Thoracic aorta (tissue), 2 donors: ENCODE results near the gene ATP6V0C. TPM values are rescaled to one million over a fixed set of nuclear protein-coding genes. Genes with fewer than 3 reads are reported as not detected.
"Not testable (repeated sequence)": the region's sequence is repeated elsewhere in the genome, so short reads cannot be mapped to it uniquely, and the experiment has no call there.

ENCODE experiments used
- ATAC-seq: fragments of 150-250 bp; one replicate; pipeline ENCODE4 v1.8.0; 2017; ENCODE audit warnings: low read depth; ENCODE audit not compliant: insufficient number of reproducible peaks, low FRiP score
- DNase-seq: peaks from one replicate; pipeline ENCODE4 v3.0.0-alpha.2; 2020; ENCODE audit warnings: low spot score
- H3K27ac ChIP-seq, 2 donors: fragments of 200-600 bp; sonication (generic); 1 replicate in 1 of 2; 2 replicates in 1 of 2; pipeline ENCODE4 v1.5.1; 2016; ENCODE audit warnings: mild to moderate bottlenecking in 2 of 2, moderate library complexity in 2 of 2
- H3K27me3 ChIP-seq: fragments of 200-600 bp; sonication (generic); replicated peaks from 2 replicates; pipeline ENCODE4 v1.6.0; 2016; ENCODE audit warnings: mild to moderate bottlenecking; ENCODE audit not compliant: insufficient read depth
- H3K36me3 ChIP-seq: fragments of 200-600 bp; sonication (generic); one replicate; pipeline ENCODE4 v1.5.1; 2016
- H3K4me1 ChIP-seq, 2 donors: fragments of 200-600 bp; sonication (generic); 1 replicate in 1 of 2; 2 replicates in 1 of 2; pipeline versions ENCODE4 v1.5.1 to v1.6.0; 2016; ENCODE audit warnings: low read depth in 2 of 2, mild to moderate bottlenecking in 1 of 2; ENCODE audit not compliant: control insufficient read depth in 1 of 2
- H3K4me3 ChIP-seq: fragments of 200-600 bp; sonication (generic); 2 replicates; pipeline ENCODE4 v1.5.1; 2016; ENCODE audit warnings: mild to moderate bottlenecking
- H3K9me3 ChIP-seq: fragments of 200-600 bp; sonication (generic); 2 replicates; pipeline ENCODE4 v1.5.1; 2016
- total RNA-seq, 2 donors: library from RNA; depleted of rRNA; stranded (reverse); fragments of >200 nt; gene quantifications; one replicate each; pipeline versions ENCODE4 v1.1.0 to v1.2.3, GENCODE V29; 2016
- TF ChIP-seq, protein P1 (sequence below): fragments of 200-600 bp; sonication (generic); IDR thresholded peaks from one replicate; pipeline ENCODE4 v1.5.1; 2019; ENCODE audit warnings: antibody characterized with exemption

Gene ATP6V0C
- total RNA-seq, 2 donors from 2014 or later, result 42.5 to 51.3 TPM

DNA sequence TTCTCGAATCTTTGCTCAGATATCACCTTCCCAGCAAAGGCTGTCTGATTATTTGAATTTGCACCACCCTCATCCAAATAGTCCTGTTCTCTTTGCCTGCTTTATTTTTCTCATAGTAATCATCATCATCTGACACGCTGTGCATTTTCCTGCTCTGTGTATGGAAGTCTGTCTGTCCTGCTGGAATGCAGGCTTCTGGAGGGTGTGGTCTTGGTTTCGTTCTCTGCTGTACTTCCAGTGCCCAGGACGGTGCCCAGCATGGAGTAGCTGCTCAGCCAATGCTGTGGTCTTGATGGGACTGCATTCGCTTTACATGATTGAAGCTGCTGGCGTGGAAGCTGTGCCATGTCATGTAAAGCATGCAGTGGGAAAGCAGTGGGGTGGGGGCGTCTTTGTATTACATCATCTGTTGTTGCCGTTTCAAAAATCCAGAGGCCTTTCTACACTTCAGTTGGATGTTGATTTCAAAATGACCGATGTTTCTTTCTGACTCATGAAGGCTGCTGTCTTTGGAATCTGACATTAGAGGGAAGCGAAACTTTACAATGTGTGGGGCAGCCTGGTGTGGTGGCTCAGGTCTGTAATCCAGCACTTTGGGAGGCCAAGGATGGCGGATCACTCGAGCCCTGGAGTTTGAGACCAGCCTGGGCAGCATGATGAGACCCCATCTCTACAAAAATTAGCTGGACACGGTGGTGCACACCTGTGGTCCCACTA, 41.1 kb downstream of the ATP6V0C start:
- not testable (repeated sequence) for ATAC-seq, H3K4me1 ChIP-seq, H3K36me3 ChIP-seq, H3K27me3 ChIP-seq, H3K4me3 ChIP-seq, H3K9me3 ChIP-seq, DNase-seq, H3K27ac ChIP-seq

DNA sequence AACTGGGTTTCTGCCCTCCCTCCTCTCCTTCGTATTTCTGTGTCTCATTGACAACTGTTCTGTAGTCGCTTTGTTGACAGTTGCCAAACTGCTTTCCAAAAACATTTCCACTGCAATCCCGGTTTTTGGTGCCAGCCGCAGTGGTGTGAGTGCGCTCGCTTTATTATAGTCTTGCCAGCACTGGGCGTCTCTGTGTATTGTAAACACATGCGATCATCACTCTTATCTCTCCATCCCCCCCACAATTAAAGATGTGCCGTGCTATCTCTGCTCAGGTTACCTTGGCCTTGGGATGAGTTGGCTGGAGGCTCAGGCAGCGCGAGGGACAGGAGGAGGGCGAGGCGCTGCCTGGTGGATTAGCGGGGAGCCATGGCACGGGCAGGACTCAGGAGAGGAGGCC, 43.4 kb downstream of the ATP6V0C start:
- ATAC-seq, H3K36me3 ChIP-seq, H3K9me3 ChIP-seq, DNase-seq, H3K27me3 ChIP-seq, H3K4me1 ChIP-seq, H3K27ac ChIP-seq, H3K4me3 ChIP-seq: not testable (repeated sequence)

DNA sequence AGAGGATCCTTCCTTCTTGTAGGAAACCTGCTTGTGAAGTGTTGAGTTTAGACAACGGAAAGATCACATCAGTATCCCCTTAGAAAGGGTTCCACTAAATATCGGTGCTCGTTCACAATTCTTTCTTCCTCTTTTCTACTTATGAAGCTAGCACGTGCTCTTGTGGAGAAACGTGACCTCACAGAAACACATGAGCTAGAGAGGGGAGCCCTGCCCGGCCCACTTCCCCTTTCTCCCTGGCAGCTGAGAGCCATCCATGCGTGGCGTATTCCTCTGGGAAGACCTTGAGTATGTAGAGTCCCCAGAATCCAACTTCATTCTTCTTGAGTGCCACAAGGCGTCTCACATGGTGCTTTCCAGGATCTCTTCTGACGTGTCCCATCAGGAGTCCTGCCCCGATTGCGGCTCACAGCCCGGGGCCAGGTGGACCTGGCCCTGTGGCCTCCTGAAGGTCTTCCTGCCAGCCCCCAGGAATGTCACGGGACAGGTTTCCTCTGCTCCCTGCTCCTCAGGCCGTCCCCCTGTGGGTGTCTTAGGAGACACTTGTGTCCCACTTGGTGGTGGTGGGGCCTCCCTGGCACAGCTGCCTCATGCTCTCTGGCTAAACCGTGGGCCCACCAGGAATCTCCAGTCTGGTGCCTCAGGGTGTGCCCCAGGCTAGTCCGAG, 46.5 kb downstream of the ATP6V0C start:
- ATAC-seq, H3K4me3 ChIP-seq, H3K27ac ChIP-seq, H3K27me3 ChIP-seq, DNase-seq, H3K36me3 ChIP-seq, H3K4me1 ChIP-seq, H3K9me3 ChIP-seq: not testable (repeated sequence)

DNA sequence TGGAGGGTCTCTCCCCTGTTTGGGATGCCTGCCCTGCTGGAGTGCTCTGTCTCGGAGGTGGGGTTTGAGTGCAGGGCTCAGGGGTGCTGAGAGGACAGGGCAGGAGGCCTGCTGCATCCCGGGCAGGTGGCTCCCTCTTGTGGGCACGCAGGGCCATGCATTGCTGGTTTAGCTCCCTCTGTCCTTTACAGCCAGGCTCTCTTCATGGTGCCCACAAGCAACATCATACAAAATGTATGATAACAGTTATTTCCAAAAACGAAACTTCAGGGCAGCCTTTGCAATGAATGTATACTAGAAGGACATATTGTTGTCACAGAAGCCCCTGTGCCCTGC, 47.0 kb downstream of the ATP6V0C start:
- H3K9me3 ChIP-seq, H3K36me3 ChIP-seq, H3K27ac ChIP-seq, DNase-seq, ATAC-seq, H3K4me1 ChIP-seq, H3K4me3 ChIP-seq, H3K27me3 ChIP-seq: not testable (repeated sequence)
- TF ChIP-seq, protein P1, sequence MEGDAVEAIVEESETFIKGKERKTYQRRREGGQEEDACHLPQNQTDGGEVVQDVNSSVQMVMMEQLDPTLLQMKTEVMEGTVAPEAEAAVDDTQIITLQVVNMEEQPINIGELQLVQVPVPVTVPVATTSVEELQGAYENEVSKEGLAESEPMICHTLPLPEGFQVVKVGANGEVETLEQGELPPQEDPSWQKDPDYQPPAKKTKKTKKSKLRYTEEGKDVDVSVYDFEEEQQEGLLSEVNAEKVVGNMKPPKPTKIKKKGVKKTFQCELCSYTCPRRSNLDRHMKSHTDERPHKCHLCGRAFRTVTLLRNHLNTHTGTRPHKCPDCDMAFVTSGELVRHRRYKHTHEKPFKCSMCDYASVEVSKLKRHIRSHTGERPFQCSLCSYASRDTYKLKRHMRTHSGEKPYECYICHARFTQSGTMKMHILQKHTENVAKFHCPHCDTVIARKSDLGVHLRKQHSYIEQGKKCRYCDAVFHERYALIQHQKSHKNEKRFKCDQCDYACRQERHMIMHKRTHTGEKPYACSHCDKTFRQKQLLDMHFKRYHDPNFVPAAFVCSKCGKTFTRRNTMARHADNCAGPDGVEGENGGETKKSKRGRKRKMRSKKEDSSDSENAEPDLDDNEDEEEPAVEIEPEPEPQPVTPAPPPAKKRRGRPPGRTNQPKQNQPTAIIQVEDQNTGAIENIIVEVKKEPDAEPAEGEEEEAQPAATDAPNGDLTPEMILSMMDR, result peak; percentile 24

DNA sequence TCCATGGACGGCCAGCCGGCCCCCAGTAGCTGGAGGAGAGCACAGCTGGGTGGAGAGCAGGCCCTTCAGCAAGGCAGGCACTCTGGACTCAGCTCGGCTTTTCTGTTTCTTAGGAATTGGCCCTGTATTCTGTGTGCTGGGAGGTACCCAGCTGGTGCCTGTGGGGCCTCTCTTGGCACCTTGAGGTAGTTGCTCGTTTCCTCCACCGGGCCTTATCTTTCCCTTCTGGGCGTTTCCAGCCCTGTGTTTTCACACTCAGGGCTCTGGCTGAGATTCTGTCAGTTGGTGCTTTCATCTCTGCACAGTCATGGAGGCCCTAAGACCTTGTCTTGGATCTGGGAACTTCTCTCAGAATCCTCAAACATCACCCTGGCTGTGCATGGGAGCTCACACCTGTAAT, 53.8 kb downstream of the ATP6V0C start:
- H3K4me3 ChIP-seq, H3K27ac ChIP-seq, ATAC-seq, DNase-seq, H3K27me3 ChIP-seq, H3K36me3 ChIP-seq, H3K9me3 ChIP-seq, H3K4me1 ChIP-seq: not testable (repeated sequence)

DNA sequence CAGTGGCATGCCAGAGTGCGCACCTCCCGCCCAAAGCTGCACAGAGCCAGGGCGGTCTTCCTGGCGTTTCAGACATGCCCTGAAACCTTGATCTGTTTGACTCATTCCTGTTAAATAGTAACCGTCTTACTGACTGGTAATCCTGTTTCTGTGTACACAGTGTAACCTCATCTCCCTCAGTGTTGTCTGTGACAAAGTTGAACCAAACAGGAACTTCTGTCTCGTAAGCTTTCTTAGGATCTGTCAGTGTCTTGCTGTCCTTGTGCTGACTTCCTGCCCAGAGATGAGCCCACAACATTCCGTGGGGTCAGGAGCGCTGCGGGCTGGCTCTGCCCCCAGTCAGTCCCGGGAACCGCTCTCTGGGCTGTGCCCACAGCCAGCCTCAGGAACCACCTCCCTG, 54.8 kb downstream of the ATP6V0C start:
- not testable (repeated sequence) for H3K9me3 ChIP-seq, H3K27ac ChIP-seq, H3K4me3 ChIP-seq, ATAC-seq, H3K27me3 ChIP-seq, H3K36me3 ChIP-seq, DNase-seq, H3K4me1 ChIP-seq

Other genes with a start within 250 kb of the ATP6V0C start
- gene RNPS1, start 245.8 kb upstream of the ATP6V0C start, total RNA-seq, result 100 to 1,000 TPM in 1 of 2 donors, 10 to 100 TPM in 1; 94.5 to 157 TPM
- gene ABCA3, start 173.2 kb upstream of the ATP6V0C start, total RNA-seq, result 10 to 100 TPM; 16.4 to 25.2 TPM
- gene CCNF, start 84.5 kb upstream of the ATP6V0C start, total RNA-seq, result 1 to 10 TPM in 1 of 2 donors, under 1 TPM in 1; 0.68 to 1.5 TPM
- under 1 TPM in 1 of 2 donors, not detected in 1; 0.27 TPM for gene TEDC2, start 53.8 kb upstream of the ATP6V0C start, total RNA-seq
- gene NTN3, start 42.7 kb upstream of the ATP6V0C start, total RNA-seq, result under 1 TPM in 1 of 2 donors, not detected in 1; 0.28 TPM
- gene TBC1D24, start 38.8 kb upstream of the ATP6V0C start, total RNA-seq, result 10 to 100 TPM; 14.5 to 15.0 TPM
- 10 to 100 TPM; 42.6 to 67.0 TPM for gene AMDHD2, start 6.4 kb downstream of the ATP6V0C start, total RNA-seq
- gene CEMP1, start 17.5 kb downstream of the ATP6V0C start, total RNA-seq, result under 1 TPM in 1 of 2 donors, not detected in 1; 0.63 TPM
- 10 to 100 TPM; 31.9 to 44.3 TPM for gene PDPK1, start 24.1 kb downstream of the ATP6V0C start, total RNA-seq
- gene KCTD5, start 168.6 kb downstream of the ATP6V0C start, total RNA-seq, result 10 to 100 TPM; 13.8 to 19.2 TPM
- gene PRSS27, start 206.3 kb downstream of the ATP6V0C start, total RNA-seq, result 1 to 10 TPM; 4.4 to 8.7 TPM
- 100 to 1,000 TPM; 476 to 541 TPM for gene SRRM2, start 238.7 kb downstream of the ATP6V0C start, total RNA-seq